Measurements from ENCODE around the gene CA11. TPM values are rescaled to one million over a fixed set of nuclear protein-coding genes. Genes with fewer than 3 reads are reported as not detected.

CA11 gene
- total and polyA plus RNA-seq, 2 experiments from 2014 or later: 8.8 to 29.7 TPM

- TF ChIP-seq ZNF462 (CRISPR knock-in tag; IDR thresholded peaks at IDR 0.05) (no peak), EZH2 (IDR thresholded peaks at IDR 0.05; ENCODE audit: low read depth, unreplicated experiment) (no peak), ZNF114 (CRISPR knock-in tag; IDR thresholded peaks at IDR 0.05) (no peak), EZH2phosphoT487 (IDR thresholded peaks at IDR 0.05; ENCODE audit: unreplicated experiment) (no peak)
Measured at GRCh38 chr19:48624791-48625723, 20.9 kb downstream of the CA11 start (continued).

- Histone ChIP-seq H3K4me3 (peak overlapping the region; percentile 92), H3K4me2 (peak overlapping the region; percentile 94), H2AFZ (no peak overlapping the region), H3K4me1 (ENCODE audit: insufficient read depth) (peaks cover 15% of the 10 kb centered on the region), H3K9me2 (ENCODE audit: insufficient read depth) (no peaks in the 10 kb centered on the region), H3K27me3 (ENCODE audit: insufficient read depth) (no peaks in the 10 kb centered on the region), H3F3A (replicated peaks; ENCODE audit: low read depth) (0 out of 2 replicates have a peak, but pooled peaks cover 9% of the 10 kb centered on the region), H3K79me2 (replicated peaks; ENCODE audit: insufficient read depth) (peaks cover 19% of the 10 kb centered on the region), H3K36me3 (ENCODE audit: insufficient read depth) (no peaks in the 10 kb centered on the region), H3K27ac (ENCODE audit: low read depth) (peak overlapping the region; percentile 91), H4K20me1 (replicated peaks; ENCODE audit: insufficient read depth) (peaks cover 13% of the 10 kb centered on the region)
- ATAC-seq (peak; percentile 77), DNase-seq (ENCODE audit: low spot score) (peak; percentile 99)
- Mint-ChIP-seq H3K4me3 (peak overlapping the region; percentile 72), H3K27me3 (ENCODE audit: insufficient read depth, low read depth, poor library complexity) (peaks cover 16% of the 10 kb centered on the region), H3K27ac (peak overlapping the region; percentile 93), H3K36me3 (ENCODE audit: low read depth) (peaks cover 11% of the 10 kb centered on the region; the same call in 2 of the 3 replicates), H3K9me3 (no peaks in the 10 kb centered on the region; the same call in 2 of the 3 replicates), H3K4me1 (peaks cover 35% of the 10 kb centered on the region)
- TF ChIP-seq CREB1 (CRISPR knock-in tag; IDR thresholded peaks at IDR 0.05; ENCODE audit: low read depth) (peak; percentile 88), REST (IDR thresholded peaks at IDR 0.05; ENCODE audit: unreplicated experiment) (no peak), POLR2AphosphoS5 (IDR thresholded peaks at IDR 0.05; ENCODE audit: low read depth) (peak; percentile 91), ZNF331 (CRISPR knock-in tag; IDR thresholded peaks at IDR 0.05; ENCODE audit: low read depth) (no peak), STAT1 (IDR thresholded peaks at IDR 0.05; ENCODE audit: unreplicated experiment) (no peak), ZNF114 (CRISPR knock-in tag; IDR thresholded peaks at IDR 0.05) (no peak), NANOG (IDR thresholded peaks at IDR 0.05; ENCODE audit: borderline replicate concordance) (no peak), EZH2phosphoT487 (IDR thresholded peaks at IDR 0.05; ENCODE audit: unreplicated experiment) (no peak), JUNB (IDR thresholded peaks at IDR 0.05; ENCODE audit: unreplicated experiment) (no peak), CTCF (conservative IDR thresholded peaks at IDR 0.05; ENCODE audit: low read depth in 2 of 2) (no peak)
Measured at GRCh38 chr19:48624067-48624594, 21.9 kb downstream of the CA11 start.

All from GM23338 (cell line).